ENCODE results near the gene LTB4R2. TPM values are rescaled to one million over a fixed set of nuclear protein-coding genes. Genes with fewer than 3 reads are reported as not detected.

The LTB4R2 gene
- total and polyA plus RNA-seq, 2 donors (not counting 3 experiments of a cell fraction or from before 2014, with no cell fraction given): 5.5 to 13.1 TPM

GRCh38 chr14:24282736-24283135 lies 27.2 kb upstream of the LTB4R2 start:
- no TSS peak for BruUV-seq (replicated peaks)
- Histone ChIP-seq H3K4me2 (ENCODE audit: insufficient read depth, low read length) (no peak overlapping the region), H3K27me3 (ENCODE audit: control insufficient read depth in 2 of 2, insufficient read depth in 2 of 2, low read length in 2 of 2) (no peaks in the 10 kb centered on the region), H4K20me1 (replicated peaks; ENCODE audit: control insufficient read depth, extremely low read depth, insufficient read depth, low read length) (no peaks in the 10 kb centered on the region), H3K9me1 (replicated peaks; ENCODE audit: control insufficient read depth, extremely low read depth, insufficient read depth, low read length) (no peaks in the 10 kb centered on the region), H2AFZ (ENCODE audit: low read depth, low read length) (no peak overlapping the region), H3K9ac (replicated peaks; ENCODE audit: extremely low read depth, insufficient read depth, low read length) (no peak overlapping the region), H3K27ac (ENCODE audit: insufficient read depth, low read depth, low read length) (no peak overlapping the region), H3K4me1 (ENCODE audit: control insufficient read depth, extremely low read depth, insufficient read depth, low read length) (no peaks in the 10 kb centered on the region), H3K9me3 (replicated peaks; ENCODE audit: control insufficient read depth, insufficient read depth, low read length) (no peaks in the 10 kb centered on the region), H3K4me3 (replicated peaks in 1 of 3; ENCODE audit: insufficient read depth in 1 of 3, low read depth in 1 of 3, low read length in 3 of 3) (no peak overlapping the region), H3K79me2 (ENCODE audit: control insufficient read depth, insufficient read depth, low read length) (no peaks in the 10 kb centered on the region), H3K36me3 (ENCODE audit: control insufficient read depth in 2 of 2, extremely low read depth in 1 of 2, insufficient read depth in 2 of 2, low read length in 2 of 2) (no peaks in the 10 kb centered on the region)
- TF ChIP-seq EZH2 (IDR thresholded peaks at IDR 0.05; ENCODE audit: borderline replicate concordance, low read depth, low read length, severe bottlenecking) (no peak), POLR2A (IDR thresholded peaks at IDR 0.05; ENCODE audit: low read depth, low read length) (no peak), GATA2 (IDR thresholded peaks at IDR 0.05; ENCODE audit: insufficient read depth, insufficient read length, low read depth, low read length) (no peak), MYC (IDR thresholded peaks at IDR 0.05; ENCODE audit: low read depth, low read length) (no peak)
- dilution Hi-C loops (cut with MboI; ENCODE audit: extremely low pct_ligation_motif_present, low sequenced_read_pairs) (no loop called here), intact Hi-C loops (cut with micrococcal nuclease) (no loop called here)
- DNase-seq (ENCODE audit: low read depth, low spot score) (no peak), FAIRE-seq (no peak)
- POLR2A ChIA-PET: no interaction called here
- CTCF ChIA-PET: interaction anchor here (1.5 to 4.0 kb wide), 2 partner anchors 10 to 14 kb away, joined by 4 to 27 read pairs; no protein-coding TSS in a partner anchor

DNA sequence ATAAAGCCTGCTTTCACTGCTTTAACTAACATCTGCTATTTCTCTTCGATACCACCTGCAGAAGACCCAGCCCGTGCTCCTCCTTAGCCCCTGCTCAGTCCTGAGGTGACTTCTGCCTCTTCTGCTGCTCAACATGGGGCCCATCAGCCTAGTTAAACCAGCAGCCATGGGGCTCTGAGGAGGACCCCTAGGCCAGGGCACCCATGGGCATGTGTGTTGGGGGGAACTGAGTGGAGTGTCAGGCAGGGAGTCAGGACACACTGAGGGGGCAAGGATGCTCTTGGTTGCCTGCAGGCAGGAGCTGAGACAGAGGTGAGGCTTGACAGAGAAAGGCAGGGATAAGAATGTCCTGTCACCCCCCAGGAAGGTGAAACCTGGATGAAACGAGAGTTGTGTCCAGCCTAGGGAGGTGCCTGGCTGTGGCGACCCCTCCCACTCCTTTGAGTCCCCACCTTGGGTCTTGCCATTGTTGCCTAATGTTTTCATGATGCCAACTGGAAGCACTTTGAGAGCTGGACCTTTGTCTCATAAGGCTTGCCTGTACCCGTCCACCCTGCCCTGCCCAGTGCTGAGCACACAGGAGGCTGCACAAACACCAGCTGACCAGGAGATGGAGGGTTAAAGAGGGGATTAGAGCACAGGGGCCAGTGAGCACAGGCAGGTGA lies 26.0 kb upstream of the LTB4R2 start:
- POLR2A ChIA-PET: no interaction called here

More for the DNA sequence above, 26.0 kb upstream of the LTB4R2 start:
- Histone ChIP-seq H3K4me2 (ENCODE audit: insufficient read depth, low read length) (no peak overlapping the region), H3K27ac (ENCODE audit: insufficient read depth, low read depth, low read length) (no peak overlapping the region), H3K9me1 (replicated peaks; ENCODE audit: control insufficient read depth, extremely low read depth, insufficient read depth, low read length) (no peaks in the 10 kb centered on the region), H3K4me3 (replicated peaks in 1 of 3; ENCODE audit: insufficient read depth in 1 of 3, low read depth in 1 of 3, low read length in 3 of 3) (no peak overlapping the region), H3K36me3 (ENCODE audit: control insufficient read depth in 2 of 2, extremely low read depth in 1 of 2, insufficient read depth in 2 of 2, low read length in 2 of 2) (no peaks in the 10 kb centered on the region), H3K27me3 (ENCODE audit: control insufficient read depth in 2 of 2, insufficient read depth in 2 of 2, low read length in 2 of 2) (no peaks in the 10 kb centered on the region), H3K9me3 (replicated peaks; ENCODE audit: control insufficient read depth, insufficient read depth, low read length) (no peaks in the 10 kb centered on the region), H2AFZ (ENCODE audit: low read depth, low read length) (no peak overlapping the region), H3K79me2 (ENCODE audit: control insufficient read depth, insufficient read depth, low read length) (no peaks in the 10 kb centered on the region), H3K4me1 (ENCODE audit: control insufficient read depth, extremely low read depth, insufficient read depth, low read length) (no peaks in the 10 kb centered on the region), H3K9ac (replicated peaks; ENCODE audit: extremely low read depth, insufficient read depth, low read length) (no peak overlapping the region), H4K20me1 (replicated peaks; ENCODE audit: control insufficient read depth, extremely low read depth, insufficient read depth, low read length) (no peaks in the 10 kb centered on the region)
- intact Hi-C loops (cut with micrococcal nuclease) (no loop called here), dilution Hi-C loops (cut with MboI; ENCODE audit: extremely low pct_ligation_motif_present, low sequenced_read_pairs) (no loop called here)
- no peak for DNase-seq (ENCODE audit: low read depth, low spot score)
- no TSS peak for BruUV-seq (replicated peaks)
- no peak for FAIRE-seq
- TF ChIP-seq POLR2AphosphoS5 (IDR thresholded peaks at IDR 0.05; ENCODE audit: insufficient read depth, low read depth, low read length): no peak
- no peak for TF ChIP-seq POLR2A (IDR thresholded peaks at IDR 0.05; ENCODE audit: low read depth, low read length)
- CTCF ChIA-PET: interaction anchor here (0.9 to 1.6 kb wide), 3 partner anchors 10 to 23 kb away, joined by 3 to 5 read pairs (median 4); partner anchors contain the start of gene TGM1

All from endothelial cell of umbilical vein (primary cell).